GM12878 (cell line): ENCODE measurements around the gene DCN.

Source experiments
- CEBPB ChIP-seq, 2 experiments: fragments of 150-350 bp in 1 of 2; IDR thresholded peaks; 2 replicates each; pipeline ENCODE4 v1.6.1; 2012 to 2014; ENCODE audit warnings: low read depth in 2 of 2, low read length in 2 of 2, borderline replicate concordance in 1 of 2, inconsistent platforms in 1 of 2
- CREM ChIP-seq: IDR thresholded peaks from 2 replicates; pipeline ENCODE4 v1.6.1; 2014; ENCODE audit warnings: antibody characterized with exemption, low read depth
- GABPA ChIP-seq: IDR thresholded peaks from 2 replicates; pipeline ENCODE4 v1.6.1; 2014; ENCODE audit warnings: antibody characterized with exemption, low read depth, mild to moderate bottlenecking, inconsistent platforms
- MXI1 ChIP-seq: fragments of 150-350 bp; IDR thresholded peaks from 2 replicates; pipeline ENCODE4 v1.6.1; 2011; ENCODE audit warnings: low read depth, mild to moderate bottlenecking, inconsistent platforms, low read length, improper control_type of control experiment
- PBX3 ChIP-seq: IDR thresholded peaks from 2 replicates; pipeline ENCODE4 v1.6.1; 2011; ENCODE audit warnings: mild to moderate bottlenecking, low read depth, low read length, moderate library complexity; ENCODE audit not compliant: insufficient replicate concordance
- SREBF2 ChIP-seq: IDR thresholded peaks from 2 replicates; pipeline ENCODE4 v1.6.1; 2012; ENCODE audit warnings: mild to moderate bottlenecking, low read length
- TBL1XR1 ChIP-seq: IDR thresholded peaks from 2 replicates; pipeline ENCODE4 v1.6.1; 2012; ENCODE audit warnings: low read depth, low read length, improper control_type of control experiment
- ZSCAN29 ChIP-seq: fragments of 450-650 bp; IDR thresholded peaks from 2 replicates; pipeline ENCODE4 v1.6.1; 2017; ENCODE audit warnings: mild to moderate bottlenecking, moderate library complexity
- TF ChIP-seq, protein P1 (sequence below), 3 experiments: IDR thresholded peaks in 2 of 3; conservative IDR thresholded peaks in 1 of 3; 2 replicates each; pipeline ENCODE4 v1.5.1; 2011; ENCODE audit warnings: low read depth in 3 of 3, low read length in 3 of 3, mild to moderate bottlenecking in 3 of 3, control low read depth in 2 of 3, moderate library complexity in 2 of 3, inconsistent platforms in 1 of 3, mixed read lengths in 1 of 3; ENCODE audit not compliant: control insufficient read depth in 2 of 3, insufficient read depth in 1 of 3; ENCODE audit errors: extremely low read depth in 1 of 3

DNA sequence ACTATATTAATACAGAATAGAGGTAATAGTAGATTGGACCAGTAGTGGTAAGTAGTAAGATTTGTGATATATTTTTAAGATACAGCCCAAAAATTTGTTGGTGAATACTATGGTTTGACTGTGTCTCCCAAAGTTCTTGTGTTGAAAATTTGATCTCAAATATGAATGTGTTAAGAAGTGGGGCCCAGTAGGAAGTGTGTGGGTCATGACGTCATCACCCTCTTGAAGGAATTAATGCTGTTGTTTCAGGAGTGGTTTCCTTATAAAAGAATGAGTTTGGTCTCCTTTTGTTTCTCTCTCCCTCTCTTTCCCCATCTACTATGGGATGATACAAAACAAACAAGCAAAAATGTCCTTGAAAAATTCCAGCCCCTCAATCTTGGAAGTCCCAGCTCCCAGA lies 87.7 kb downstream of the DCN start:
- no peak for TF ChIP-seq ZSCAN29
- TF ChIP-seq GABPA, result no peak
- no peak for TF ChIP-seq CEBPB (IDR thresholded peaks at IDR 0.05; ENCODE audit: borderline replicate concordance in 1 of 2, low read depth in 2 of 2, low read length in 2 of 2)
- TF ChIP-seq PBX3, result no peak
- TF ChIP-seq, protein P1, sequence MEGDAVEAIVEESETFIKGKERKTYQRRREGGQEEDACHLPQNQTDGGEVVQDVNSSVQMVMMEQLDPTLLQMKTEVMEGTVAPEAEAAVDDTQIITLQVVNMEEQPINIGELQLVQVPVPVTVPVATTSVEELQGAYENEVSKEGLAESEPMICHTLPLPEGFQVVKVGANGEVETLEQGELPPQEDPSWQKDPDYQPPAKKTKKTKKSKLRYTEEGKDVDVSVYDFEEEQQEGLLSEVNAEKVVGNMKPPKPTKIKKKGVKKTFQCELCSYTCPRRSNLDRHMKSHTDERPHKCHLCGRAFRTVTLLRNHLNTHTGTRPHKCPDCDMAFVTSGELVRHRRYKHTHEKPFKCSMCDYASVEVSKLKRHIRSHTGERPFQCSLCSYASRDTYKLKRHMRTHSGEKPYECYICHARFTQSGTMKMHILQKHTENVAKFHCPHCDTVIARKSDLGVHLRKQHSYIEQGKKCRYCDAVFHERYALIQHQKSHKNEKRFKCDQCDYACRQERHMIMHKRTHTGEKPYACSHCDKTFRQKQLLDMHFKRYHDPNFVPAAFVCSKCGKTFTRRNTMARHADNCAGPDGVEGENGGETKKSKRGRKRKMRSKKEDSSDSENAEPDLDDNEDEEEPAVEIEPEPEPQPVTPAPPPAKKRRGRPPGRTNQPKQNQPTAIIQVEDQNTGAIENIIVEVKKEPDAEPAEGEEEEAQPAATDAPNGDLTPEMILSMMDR (IDR thresholded peaks at IDR 0.05 in 2 of 3, conservative IDR thresholded peaks at IDR 0.05 in 1 of 3; ENCODE audit: control insufficient read depth in 2 of 3, extremely low read depth in 1 of 3, insufficient read depth in 1 of 3, low read depth in 3 of 3, low read length in 3 of 3), result no peak
- no peak for TF ChIP-seq TBL1XR1
- TF ChIP-seq MXI1, result no peak
- no peak for TF ChIP-seq CREM
- no peak for TF ChIP-seq SREBF2
